ENCODE measurements around the gene PLIN3. TPM values are rescaled to one million over a fixed set of nuclear protein-coding genes. Genes with fewer than 3 reads are reported as not detected.
"Not testable (repeated sequence)": the region's sequence is repeated elsewhere in the genome, so short reads cannot be mapped to it uniquely, and the experiment has no call there.

The PLIN3 gene
- total RNA-seq, 1 donor from 2014 or later = 28.6 TPM

GRCh38 chr19:4821265-4821664, 46.2 kb downstream of the PLIN3 start:
- DNase-seq = no peak
- intact Hi-C loops (cut with micrococcal nuclease) = no loop called here
- Mint-ChIP-seq H3K9me3 (no peaks in the 10 kb centered on the region), H3K27ac (no peak overlapping the region), H3K4me3 (no peak overlapping the region), H3K36me3 (ENCODE audit: low read depth) (peaks cover 31% of the 10 kb centered on the region), H3K27me3 (no peaks in the 10 kb centered on the region), H3K4me1 (no peaks in the 10 kb centered on the region)

GRCh38 chr19:4817467-4818277, 49.8 kb downstream of the PLIN3 start:
- Mint-ChIP-seq H3K4me1 (peaks cover 13% of the 10 kb centered on the region), H3K36me3 (ENCODE audit: low read depth) (peaks cover 39% of the 10 kb centered on the region), H3K4me3 (no peak overlapping the region), H3K27ac (no peak overlapping the region), H3K9me3 (peaks cover 4% of the 10 kb centered on the region), H3K27me3 (no peaks in the 10 kb centered on the region)
- DNase-seq = no peak
- intact Hi-C loops (cut with micrococcal nuclease) = no loop called here

DNA sequence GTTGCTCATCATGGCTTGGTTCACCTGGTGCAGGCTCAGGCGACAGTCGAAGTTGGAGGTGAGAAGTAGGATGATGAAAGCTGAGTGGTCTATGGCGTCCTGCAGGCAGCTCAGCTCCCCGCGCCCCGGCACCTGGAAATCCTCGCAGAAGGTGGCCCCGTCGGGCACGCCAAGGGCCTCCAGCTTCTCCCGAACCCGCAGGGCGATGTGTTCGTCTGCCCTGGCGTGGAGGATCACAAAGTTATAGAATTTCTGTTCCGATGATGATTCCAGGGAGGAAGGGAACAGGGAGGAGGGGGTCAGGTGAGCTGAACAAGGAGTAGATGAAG, 50.6 kb downstream of the PLIN3 start:
- peaks cover 4% of the 10 kb centered on the region for H3K9me3 Mint-ChIP-seq
- no peaks in the 10 kb centered on the region for H3K27me3 Mint-ChIP-seq
- H3K27ac Mint-ChIP-seq = no peak overlapping the region
- intact Hi-C loops (cut with micrococcal nuclease) = no loop called here
- H3K4me3 Mint-ChIP-seq = no peak overlapping the region
- no peak for DNase-seq
- H3K36me3 Mint-ChIP-seq (ENCODE audit: low read depth) = peaks cover 35% of the 10 kb centered on the region
- H3K4me1 Mint-ChIP-seq = peaks cover 16% of the 10 kb centered on the region

DNA sequence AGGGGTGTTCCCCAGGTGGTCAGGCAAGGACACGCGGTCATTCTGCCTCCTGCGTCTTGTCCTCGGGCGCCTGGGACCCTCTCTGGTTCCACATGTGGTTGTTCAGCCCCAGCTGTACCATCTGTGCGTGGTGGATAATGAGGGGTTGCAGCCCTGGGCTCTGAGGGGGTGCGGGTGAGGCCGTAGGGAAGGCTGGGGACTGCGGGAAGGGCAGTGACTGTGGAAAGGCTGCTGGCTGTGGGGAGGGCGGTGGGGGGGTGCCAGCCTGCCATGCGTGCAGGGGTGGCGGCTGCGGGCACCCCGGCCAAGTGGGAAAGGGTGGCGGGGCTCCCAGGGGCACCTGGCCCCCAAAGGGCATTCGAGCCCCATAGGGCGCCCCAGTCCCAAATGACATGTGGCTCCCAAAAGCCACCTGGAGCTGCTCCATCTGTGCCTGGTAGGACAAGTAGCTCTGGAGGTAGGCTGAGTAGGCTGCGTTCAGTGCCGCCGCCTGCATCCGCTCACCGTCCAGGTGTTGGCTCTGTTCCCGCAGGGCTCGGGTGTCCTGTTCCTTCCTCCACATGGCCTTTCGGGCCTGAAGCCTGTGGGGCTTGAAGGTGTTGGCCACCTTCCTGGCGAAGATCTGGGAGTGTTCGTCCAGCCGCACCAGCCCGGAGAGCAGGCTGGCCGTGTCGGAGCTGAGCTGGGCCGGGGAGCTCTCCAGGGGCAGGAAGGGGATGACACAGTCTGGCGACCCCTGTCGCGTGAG, 51.1 kb downstream of the PLIN3 start:
- intact Hi-C loops (cut with micrococcal nuclease) = no loop called here

GRCh38 chr19:4815426-4816201, 51.9 kb downstream of the PLIN3 start:
- Mint-ChIP-seq H3K27me3 (no peaks in the 10 kb centered on the region), H3K27ac (peak overlapping the region; percentile 79), H3K36me3 (ENCODE audit: low read depth) (peaks cover 32% of the 10 kb centered on the region), H3K4me1 (peaks cover 22% of the 10 kb centered on the region), H3K4me3 (peak overlapping the region; percentile 70), H3K9me3 (peaks cover 4% of the 10 kb centered on the region)
- intact Hi-C loops (cut with micrococcal nuclease) = loop anchor here (2.0 kb wide), 1 partner anchor 15 kb away; the partner anchor contains the start of gene TICAM1
- peak; percentile 93 for DNase-seq

More for the DNA sequence above, 51.1 kb downstream of the PLIN3 start:
- DNase-seq = no peak
- Mint-ChIP-seq H3K27me3 (no peaks in the 10 kb centered on the region), H3K4me3 (no peak overlapping the region), H3K4me1 (peaks cover 20% of the 10 kb centered on the region), H3K27ac (no peak overlapping the region), H3K36me3 (ENCODE audit: low read depth) (peaks cover 34% of the 10 kb centered on the region), H3K9me3 (peaks cover 4% of the 10 kb centered on the region)

DNA sequence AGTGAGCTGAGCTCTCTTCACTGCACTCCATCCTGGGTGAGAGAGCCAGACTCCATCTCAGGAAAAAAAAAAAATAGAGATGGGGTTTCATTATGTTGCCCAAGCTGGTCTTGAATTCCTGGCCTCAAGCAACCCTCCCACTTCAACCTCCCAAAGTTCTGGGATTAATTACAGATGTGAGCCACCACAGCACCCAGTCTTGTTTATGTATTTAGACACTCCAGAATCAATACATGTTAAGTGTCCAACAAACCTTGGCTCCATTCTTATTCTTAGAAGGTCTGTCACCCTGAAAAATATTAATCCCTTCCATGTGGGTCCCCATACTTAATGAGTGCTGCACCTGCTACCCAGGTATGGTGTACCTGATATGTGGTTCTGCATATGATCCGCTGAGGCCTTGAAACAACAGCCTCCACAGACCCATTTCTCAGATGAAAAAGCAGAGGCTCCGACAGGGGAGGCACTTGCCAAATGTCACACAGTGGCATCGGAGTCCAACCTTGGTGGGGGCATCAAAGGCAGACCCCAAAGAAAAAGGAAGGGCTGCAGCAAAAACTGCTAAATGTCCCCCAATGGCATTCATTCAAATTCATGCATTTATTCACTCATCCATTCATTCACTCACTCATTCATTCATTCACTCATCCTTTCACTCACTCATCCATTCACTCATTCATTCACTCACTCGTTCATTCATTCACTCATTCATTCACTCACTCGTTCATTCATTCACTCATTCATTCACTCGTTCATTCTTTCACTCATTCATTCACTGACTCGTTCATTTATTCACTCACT, 52.6 kb downstream of the PLIN3 start:
- Mint-ChIP-seq H3K9me3 (peaks cover 4% of the 10 kb centered on the region), H3K27ac (peak overlapping the region; percentile 79), H3K4me3 (peak overlapping the region; percentile 70), H3K27me3 (no peaks in the 10 kb centered on the region), H3K4me1 (peaks cover 22% of the 10 kb centered on the region), H3K36me3 (ENCODE audit: low read depth) (peaks cover 32% of the 10 kb centered on the region)
- no peak for DNase-seq
- intact Hi-C loops (cut with micrococcal nuclease) = loop anchor here (2.0 kb wide), 1 partner anchor 16 kb away; the partner anchor contains the start of gene TICAM1

DNA sequence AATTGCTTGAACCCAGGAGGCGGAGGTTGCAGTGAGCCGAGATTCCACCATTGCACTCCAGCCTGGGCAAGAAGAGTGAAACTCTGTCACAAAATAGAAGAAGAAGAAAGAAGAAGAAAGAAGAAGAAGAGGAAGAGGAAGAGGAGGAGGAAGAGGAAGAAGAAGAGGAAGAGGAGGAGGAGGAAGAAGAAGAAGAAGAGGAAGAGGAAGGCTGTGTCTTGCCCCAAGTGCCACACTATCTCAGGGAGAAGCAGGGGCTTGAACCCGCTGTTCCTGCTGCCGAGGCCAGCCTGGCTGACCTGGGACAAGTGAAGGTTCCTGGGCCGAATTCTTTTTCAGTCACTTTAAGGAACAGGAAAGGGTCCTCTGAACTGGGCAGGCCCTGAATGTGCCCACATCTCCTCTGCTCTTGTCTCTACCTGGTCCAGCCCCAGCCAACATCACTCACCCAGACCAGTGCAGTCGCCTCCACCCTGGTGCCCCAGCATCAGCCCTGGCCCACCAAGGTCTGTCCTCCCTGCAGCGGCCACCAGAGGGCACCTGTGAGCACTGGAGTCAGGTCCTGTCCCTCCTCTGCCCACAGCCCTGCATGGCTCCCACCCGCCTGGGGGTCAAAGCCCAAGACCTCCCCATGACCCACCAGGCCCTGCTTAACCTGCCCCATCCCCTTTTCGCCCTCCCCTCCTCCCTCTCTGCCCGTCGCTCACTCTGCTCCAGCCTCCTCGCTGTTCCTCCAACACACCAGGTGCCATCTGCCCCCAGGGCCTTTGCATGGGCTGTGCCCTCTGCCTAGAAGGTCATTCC, 55.9 kb downstream of the PLIN3 start:
- intact Hi-C loops (cut with micrococcal nuclease) = no loop called here
- Mint-ChIP-seq H3K36me3 (ENCODE audit: low read depth) (peaks cover 12% of the 10 kb centered on the region), H3K27me3 (no peaks in the 10 kb centered on the region)

DNA sequence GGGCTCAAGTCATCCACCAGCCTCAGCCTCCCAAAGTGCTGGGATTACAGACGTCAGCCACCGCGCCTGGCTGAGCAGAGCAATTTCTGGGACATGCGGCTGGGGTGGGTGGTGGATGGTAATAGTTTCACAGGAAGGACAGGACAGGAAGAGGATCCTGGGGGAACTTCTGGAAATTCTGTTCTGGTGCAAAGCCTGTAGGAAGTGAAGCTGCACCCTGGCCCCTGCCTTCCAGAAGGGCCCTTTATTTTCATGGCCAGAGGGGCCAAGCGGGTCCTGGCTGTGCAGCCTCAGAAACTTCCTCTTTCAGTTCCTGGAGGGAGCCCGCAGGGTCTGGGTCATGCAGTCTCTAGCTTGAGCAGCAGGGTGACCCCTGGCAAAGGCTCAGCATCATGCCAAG, 60.3 kb downstream of the PLIN3 start:
- Mint-ChIP-seq H3K36me3 (ENCODE audit: low read depth) (no peaks in the 10 kb centered on the region), H3K4me1 (peaks cover 10% of the 10 kb centered on the region), H3K9me3 (no peaks in the 10 kb centered on the region), H3K4me3 (no peak overlapping the region), H3K27me3 (no peaks in the 10 kb centered on the region), H3K27ac (no peak overlapping the region)
- intact Hi-C loops (cut with micrococcal nuclease) = no loop called here
- DNase-seq = no peak

More for the DNA sequence above, 55.9 kb downstream of the PLIN3 start:
- peaks cover 25% of the 10 kb centered on the region for H3K4me1 Mint-ChIP-seq
- peak overlapping the region; percentile 41 for H3K27ac Mint-ChIP-seq
- peaks cover 4% of the 10 kb centered on the region for H3K9me3 Mint-ChIP-seq
- DNase-seq = peak; percentile 97
- no peak overlapping the region for H3K4me3 Mint-ChIP-seq

DNA sequence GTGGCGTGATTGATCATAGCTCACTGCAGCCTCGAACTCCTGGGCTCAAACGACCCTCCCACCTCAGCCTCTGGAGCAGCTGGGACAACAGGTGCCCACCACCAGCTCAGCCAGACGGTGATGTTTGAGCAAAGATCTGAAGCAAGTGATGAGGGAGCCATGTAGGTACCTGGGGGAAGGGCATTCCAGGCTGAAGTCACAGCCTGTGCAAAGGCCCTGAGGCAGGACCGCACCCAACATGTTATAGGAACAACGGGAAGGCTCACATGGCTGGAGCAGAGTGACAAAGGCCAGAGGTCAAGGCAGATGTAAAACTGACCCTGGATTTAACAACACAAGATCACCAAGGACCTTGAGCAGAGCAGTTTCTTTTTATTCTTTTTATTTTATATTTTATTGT, 61.1 kb downstream of the PLIN3 start:
- no peaks in the 10 kb centered on the region for H3K27me3 Mint-ChIP-seq
- intact Hi-C loops (cut with micrococcal nuclease) = no loop called here

GRCh38 chr19:4805140-4805539, 62.3 kb downstream of the PLIN3 start:
- H3K27me3 Mint-ChIP-seq; intact Hi-C loops (cut with micrococcal nuclease); H3K4me1 Mint-ChIP-seq; DNase-seq; H3K4me3 Mint-ChIP-seq; H3K27ac Mint-ChIP-seq; H3K36me3 Mint-ChIP-seq (ENCODE audit: low read depth); H3K9me3 Mint-ChIP-seq: not testable (repeated sequence)

More for the DNA sequence above, 61.1 kb downstream of the PLIN3 start:
- Mint-ChIP-seq H3K27ac (no peak overlapping the region), H3K4me3 (no peak overlapping the region), H3K4me1 (peaks cover 5% of the 10 kb centered on the region), H3K36me3 (ENCODE audit: low read depth) (no peaks in the 10 kb centered on the region), H3K9me3 (no peaks in the 10 kb centered on the region)
- DNase-seq = no peak

GRCh38 chr19:4803736-4804695, 63.5 kb downstream of the PLIN3 start:
- Mint-ChIP-seq H3K27ac (no peak overlapping the region), H3K36me3 (ENCODE audit: low read depth) (peaks cover 2% of the 10 kb centered on the region), H3K4me1 (no peaks in the 10 kb centered on the region), H3K9me3 (no peaks in the 10 kb centered on the region), H3K27me3 (no peaks in the 10 kb centered on the region), H3K4me3 (no peak overlapping the region)
- intact Hi-C loops (cut with micrococcal nuclease) = loop anchor here (1.0 kb wide), 1 partner anchor 72 kb away; no protein-coding TSS in a partner anchor
- peak; percentile 90 for DNase-seq

- intact Hi-C loops (cut with micrococcal nuclease) = no loop called here
- no peaks in the 10 kb centered on the region for H3K9me3 Mint-ChIP-seq
- H3K36me3 Mint-ChIP-seq (ENCODE audit: low read depth) = peaks cover 8% of the 10 kb centered on the region
- H3K27me3 Mint-ChIP-seq = no peaks in the 10 kb centered on the region
- no peaks in the 10 kb centered on the region for H3K4me1 Mint-ChIP-seq
- DNase-seq = no peak
- H3K27ac Mint-ChIP-seq = no peak overlapping the region
- H3K4me3 Mint-ChIP-seq = no peak overlapping the region
These were observed 64.8 kb downstream of the PLIN3 start for GRCh38 chr19:4802711-4803110.
